Jurkat, Clone E6-1 (cell line): ENCODE measurements around the gene FGD2. TPM values are rescaled to one million over a fixed set of nuclear protein-coding genes. Genes with fewer than 3 reads are reported as not detected.

Experiments used
- DNase-seq: peaks from one replicate; pipeline ENCODE4 v3.0.0-alpha.2; 2011; ENCODE audit warnings: low read depth, low spot score
- H3K4me3 ChIP-seq: 2 replicates; pipeline ENCODE4 v1.5.1; 2011; ENCODE audit warnings: mild to moderate bottlenecking, low read length, control low read depth, moderate library complexity
- polyA plus RNA-seq: library from polyadenylated mRNA; unstranded; fragments of >200 nt; gene quantifications from one replicate; pipeline ENCODE4 v1.2.1, GENCODE V29; 2012; ENCODE audit warnings: missing spikeins; ENCODE audit not compliant: insufficient read length, insufficient read depth

The FGD2 gene, protein sequence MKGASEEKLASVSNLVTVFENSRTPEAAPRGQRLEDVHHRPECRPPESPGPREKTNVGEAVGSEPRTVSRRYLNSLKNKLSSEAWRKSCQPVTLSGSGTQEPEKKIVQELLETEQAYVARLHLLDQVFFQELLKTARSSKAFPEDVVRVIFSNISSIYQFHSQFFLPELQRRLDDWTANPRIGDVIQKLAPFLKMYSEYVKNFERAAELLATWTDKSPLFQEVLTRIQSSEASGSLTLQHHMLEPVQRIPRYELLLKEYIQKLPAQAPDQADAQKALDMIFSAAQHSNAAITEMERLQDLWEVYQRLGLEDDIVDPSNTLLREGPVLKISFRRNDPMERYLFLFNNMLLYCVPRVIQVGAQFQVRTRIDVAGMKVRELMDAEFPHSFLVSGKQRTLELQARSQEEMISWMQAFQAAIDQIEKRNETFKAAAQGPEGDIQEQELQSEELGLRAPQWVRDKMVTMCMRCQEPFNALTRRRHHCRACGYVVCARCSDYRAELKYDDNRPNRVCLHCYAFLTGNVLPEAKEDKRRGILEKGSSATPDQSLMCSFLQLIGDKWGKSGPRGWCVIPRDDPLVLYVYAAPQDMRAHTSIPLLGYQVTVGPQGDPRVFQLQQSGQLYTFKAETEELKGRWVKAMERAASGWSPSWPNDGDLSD
- polyA plus RNA-seq: not detected

DNA sequence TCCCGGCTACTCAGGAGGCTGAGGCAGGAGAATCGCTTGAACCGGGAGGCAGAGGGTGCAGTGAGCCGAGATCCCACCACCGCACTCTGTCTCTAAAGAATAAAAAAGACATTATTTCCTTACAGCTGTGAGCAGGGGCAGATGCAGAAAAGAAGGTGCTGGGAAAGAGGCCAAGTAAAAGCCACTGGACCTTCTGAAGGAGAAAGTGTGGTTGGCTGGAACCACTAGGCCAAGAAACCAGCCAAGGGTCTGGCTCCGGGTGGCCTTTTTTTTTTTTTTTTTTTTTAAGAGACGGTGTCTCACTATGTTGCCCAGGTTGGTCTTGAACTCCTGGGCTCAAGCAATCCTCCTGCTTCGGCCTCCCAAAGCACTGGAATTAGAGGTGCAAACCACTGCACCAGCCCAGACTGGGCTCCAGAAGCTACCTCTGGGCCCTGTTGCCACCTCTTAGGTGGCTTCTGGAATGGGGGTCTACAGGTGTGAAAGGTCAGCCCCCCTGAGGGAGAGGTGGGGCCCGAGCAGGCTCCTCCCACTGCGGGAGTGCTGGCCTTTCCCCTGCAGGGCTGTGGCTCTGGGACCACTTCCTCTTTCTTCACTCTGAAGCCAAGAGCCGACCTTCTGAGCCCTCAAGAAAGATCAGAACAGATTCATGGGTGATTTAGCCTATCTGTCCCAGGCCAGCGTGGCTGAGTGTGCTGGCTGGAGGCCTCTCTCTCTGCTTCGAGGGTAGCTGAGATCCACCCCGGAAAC is at the start of gene FGD2:
FGD2 (plus strand) TSS at position 595 of the 750 bp plus-strand sequence. CDS start 163 bp downstream, outside the sequence.
- no peak for DNase-seq

DNA sequence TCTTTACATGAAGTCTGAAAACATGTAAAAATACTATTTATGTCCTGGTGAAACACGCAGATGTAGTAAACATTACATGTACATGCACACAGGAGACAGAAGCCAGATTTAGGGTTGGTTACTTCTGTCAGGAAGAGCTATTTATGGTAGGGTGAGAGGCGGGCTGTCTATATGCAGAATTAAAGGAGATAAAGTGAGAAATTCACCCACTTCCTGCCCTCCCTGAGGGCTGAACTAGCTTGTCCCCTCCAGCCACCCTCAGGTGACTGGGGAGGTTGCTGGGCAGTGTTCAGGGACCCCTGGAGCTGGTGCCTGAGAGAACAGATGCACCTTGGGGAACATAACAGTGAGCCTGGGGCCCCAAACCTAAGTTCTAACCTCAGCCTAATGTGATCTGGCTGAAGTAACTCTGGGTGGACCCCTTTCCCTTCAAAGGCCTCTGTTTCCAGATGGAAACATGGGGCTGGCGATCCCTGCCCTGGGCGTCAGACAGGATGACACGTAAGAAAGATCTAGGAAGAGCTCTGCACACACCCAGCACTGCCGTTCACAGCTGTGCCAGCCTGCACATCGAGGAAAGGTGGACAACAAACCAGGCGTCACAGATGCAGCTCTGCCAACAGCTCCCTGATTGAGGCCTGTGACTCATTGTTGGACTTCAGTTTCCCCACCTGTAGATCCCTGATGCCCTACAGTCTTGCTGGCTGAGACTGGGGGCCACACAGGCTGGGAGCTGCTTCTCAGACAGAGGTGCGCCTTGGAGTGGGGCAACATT is 49.6 kb upstream of the FGD2 start:
- H3K4me3 ChIP-seq: peak overlapping the region; percentile 50
- peak; percentile 55 for DNase-seq

More for the DNA sequence above, at the start of gene FGD2:
- no peak within 1 kb of the TSS for H3K4me3 ChIP-seq

DNA sequence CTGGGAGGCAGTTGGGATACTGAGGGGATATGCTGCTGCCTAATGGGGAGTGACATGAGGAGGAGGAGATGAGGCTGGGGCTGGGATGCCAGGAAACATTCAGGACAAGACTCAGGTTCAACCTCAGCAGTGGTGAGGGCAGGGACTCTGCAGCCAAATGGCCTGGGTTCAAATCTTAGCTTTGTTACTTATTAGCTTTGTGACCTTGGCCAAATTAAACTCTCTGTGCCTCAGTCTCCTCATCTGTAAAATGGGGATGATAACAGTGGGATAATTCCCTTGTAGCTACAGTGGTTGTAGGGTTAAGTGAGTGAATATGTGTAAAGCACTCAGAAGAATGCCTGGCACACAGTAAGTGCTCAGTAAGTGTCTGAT is 49.0 kb upstream of the FGD2 start:
- no peak for DNase-seq
- peak overlapping the region; percentile 50 for H3K4me3 ChIP-seq

DNA sequence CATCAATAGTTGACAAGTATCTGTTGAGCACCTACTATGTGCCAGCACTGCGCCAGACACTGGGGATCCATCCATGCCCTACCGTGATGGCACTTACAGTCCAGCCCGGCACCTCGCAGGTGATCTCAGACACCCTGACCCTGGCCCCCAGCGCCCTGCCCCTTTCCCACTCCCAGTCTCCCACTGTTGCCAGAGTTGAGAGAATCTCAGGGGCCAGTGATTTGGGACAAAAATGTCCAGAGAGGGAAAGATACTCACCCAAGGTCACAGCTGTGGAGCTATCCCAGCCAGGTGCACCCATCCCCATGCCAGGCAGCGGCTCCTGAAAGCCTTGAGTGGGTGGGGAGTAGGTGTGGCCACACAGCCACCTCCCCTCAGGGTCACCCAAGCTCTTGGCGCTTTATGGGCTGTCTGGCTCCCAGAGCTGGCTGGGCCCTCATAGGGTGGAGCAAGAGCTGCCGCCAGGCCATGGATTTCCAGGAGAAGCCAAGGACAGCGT is 47.6 kb upstream of the FGD2 start:
- no peak overlapping the region for H3K4me3 ChIP-seq
- no peak for DNase-seq

DNA sequence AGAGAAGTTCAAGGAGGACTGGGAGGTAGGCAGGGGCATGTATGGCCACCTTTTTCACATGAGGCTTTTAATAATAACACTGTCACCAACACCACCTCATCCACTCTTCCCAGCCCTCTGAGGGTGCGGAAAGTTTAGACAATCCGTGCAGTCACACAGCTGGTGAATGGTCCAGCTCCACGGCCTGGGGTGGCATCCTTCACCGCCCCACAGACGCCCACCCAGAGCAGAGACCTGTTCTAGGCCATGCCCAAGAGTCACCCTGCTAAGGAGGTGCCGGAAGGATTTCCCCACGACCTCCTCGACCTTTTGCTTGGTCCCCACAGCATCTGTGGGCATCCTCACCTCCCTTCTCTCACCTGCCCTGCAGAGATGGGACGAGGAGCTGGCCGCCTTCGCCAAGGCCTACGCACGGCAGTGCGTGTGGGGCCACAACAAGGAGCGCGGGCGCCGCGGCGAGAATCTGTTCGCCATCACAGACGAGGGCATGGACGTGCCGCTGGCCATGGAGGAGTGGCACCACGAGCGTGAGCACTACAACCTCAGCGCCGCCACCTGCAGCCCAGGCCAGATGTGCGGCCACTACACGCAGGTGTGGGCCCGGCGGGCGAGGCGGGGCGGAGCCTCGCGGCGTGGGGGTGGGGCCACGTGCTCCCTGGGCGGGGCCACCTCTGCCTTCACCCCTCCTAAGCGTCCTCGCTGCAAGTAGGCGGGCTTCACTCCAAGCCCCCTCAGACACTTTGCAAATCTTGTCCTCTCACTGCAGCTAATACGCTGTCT is 46.5 kb upstream of the FGD2 start:
- H3K4me3 ChIP-seq: no peak overlapping the region
- DNase-seq: no peak

DNA sequence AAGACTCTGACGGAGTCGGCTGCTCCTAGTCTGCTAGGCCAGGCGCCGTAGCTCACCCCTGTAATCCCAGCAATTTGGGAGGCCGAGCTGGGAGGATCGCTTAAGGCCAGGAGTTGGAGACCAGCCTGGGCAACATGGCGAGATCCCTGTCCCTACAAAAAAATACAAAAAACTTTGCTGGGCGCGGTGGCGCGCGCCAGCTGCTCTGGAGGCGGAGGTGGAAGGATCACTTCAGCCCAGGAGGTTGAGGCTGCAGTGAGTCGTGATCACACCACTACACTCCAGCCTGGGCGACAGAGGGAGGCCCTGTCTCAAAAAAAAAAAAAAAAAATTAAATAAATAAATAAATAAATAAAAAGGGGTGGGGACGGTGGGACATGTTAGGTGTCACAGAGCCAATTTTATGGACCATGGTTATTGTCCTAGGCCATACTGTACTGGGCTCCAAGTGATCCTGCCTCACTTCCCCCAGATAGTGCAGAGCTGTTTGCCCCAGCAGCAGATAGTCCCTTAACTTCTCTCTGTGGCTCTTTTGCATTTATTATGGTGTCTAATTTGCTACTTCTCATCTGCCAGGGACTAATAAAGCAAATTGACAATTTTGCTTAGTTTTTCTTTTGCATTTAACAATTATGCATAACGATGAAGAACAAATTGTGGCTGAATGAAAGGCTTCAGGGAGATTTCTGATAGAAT is 45.8 kb upstream of the FGD2 start:
- DNase-seq: no peak
- no peak overlapping the region for H3K4me3 ChIP-seq

DNA sequence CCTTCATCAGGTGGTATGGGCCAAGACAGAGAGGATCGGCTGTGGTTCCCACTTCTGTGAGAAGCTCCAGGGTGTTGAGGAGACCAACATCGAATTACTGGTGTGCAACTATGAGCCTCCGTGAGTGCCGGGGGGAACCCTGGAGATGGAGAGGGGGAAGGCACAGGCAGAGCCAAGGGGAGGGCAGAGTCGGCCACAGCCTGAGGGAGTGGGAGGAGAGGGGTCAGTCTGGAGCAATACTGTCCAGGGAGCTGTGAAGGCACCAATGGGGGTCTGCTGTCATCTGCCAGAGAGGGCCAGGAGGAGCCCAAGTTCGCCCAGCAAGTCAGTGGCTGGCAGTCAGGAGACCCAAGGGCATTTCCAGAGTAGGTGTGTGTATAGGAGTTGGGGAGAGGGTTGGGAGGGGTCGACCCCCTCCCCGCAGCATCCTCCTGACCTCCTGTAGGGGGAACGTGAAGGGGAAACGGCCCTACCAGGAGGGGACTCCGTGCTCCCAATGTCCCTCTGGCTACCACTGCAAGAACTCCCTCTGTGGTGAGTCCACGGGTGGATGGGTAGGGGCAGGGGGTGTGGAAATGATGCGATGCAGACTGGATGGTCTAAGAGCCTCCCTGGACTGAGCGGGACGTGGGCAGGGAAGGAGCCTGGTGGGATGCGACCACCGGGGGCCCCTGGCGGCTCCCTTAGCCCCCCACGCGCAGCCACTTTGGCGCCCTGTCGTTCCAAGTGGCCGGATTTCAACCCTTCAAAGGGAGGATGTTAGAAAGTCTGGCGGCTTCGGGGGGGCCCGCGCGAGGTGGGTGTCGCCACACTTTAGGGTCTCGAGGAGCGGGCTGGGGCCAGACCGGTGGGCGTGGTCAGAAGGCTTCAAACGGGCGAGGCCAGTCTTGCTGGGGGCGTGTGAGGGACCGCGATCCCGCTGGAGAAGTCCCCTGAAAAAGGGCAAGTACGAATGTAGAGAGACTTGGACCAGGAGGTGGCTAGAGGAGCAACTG is 43.7 kb upstream of the FGD2 start:
- no peak overlapping the region for H3K4me3 ChIP-seq
- no peak for DNase-seq

DNA sequence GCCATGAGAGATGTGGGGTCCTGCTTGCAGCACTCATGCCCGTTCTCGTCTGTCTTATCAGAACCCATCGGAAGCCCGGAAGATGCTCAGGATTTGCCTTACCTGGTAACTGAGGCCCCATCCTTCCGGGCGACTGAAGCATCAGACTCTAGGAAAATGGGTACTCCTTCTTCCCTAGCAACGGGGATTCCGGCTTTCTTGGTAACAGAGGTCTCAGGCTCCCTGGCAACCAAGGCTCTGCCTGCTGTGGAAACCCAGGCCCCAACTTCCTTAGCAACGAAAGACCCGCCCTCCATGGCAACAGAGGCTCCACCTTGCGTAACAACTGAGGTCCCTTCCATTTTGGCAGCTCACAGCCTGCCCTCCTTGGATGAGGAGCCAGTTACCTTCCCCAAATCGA is 42.6 kb upstream of the FGD2 start:
- DNase-seq: peak; percentile 86
- peak overlapping the region; percentile 45 for H3K4me3 ChIP-seq

DNA sequence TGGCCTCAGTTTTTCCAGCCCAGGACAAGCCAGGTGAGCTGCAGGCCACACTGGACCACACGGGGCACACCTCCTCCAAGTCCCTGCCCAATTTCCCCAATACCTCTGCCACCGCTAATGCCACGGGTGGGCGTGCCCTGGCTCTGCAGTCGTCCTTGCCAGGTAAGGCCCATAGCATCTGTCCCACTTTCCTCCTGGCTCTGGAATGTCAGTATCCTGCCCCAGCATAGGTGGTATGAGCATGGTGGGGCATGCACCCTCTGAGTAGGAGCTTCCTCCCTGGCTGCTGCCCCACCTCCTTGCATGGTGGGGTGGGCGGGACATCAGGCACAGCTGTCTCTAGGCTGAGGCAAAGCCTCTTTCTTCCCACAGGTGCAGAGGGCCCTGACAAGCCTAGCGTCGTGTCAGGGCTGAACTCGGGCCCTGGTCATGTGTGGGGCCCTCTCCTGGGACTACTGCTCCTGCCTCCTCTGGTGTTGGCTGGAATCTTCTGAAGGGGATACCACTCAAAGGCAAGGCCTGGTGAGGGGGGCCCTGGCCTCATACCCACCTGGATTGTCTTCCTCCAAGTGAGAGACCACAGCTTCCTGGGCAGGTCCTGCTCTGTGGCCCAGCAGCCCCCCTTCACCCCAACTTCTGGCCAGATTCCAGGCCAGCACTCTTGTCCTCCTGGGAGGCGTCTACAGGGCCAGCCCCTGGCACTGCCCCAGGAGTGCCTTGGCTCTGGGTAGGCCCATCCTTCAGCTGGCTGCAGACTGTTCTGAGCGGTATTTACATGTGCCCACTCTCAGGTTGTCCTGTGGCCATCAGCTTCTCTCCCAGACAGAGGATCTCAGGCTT is 41.8 kb upstream of the FGD2 start:
- peak overlapping the region; percentile 45 for H3K4me3 ChIP-seq
- DNase-seq: peak; percentile 82

DNA sequence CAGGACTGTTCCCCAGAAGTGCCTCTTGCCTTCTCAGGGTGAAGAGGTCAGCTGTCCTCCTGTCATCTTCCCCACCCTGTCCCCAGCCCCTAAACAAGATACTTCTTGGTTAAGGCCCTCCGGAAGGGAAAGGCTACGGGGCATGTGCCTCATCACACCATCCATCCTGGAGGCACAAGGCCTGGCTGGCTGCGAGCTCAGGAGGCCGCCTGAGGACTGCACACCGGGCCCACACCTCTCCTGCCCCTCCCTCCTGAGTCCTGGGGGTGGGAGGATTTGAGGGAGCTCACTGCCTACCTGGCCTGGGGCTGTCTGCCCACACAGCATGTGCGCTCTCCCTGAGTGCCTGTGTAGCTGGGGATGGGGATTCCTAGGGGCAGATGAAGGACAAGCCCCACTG is 41.1 kb upstream of the FGD2 start:
- no peak for DNase-seq
- H3K4me3 ChIP-seq: no peak overlapping the region

DNA sequence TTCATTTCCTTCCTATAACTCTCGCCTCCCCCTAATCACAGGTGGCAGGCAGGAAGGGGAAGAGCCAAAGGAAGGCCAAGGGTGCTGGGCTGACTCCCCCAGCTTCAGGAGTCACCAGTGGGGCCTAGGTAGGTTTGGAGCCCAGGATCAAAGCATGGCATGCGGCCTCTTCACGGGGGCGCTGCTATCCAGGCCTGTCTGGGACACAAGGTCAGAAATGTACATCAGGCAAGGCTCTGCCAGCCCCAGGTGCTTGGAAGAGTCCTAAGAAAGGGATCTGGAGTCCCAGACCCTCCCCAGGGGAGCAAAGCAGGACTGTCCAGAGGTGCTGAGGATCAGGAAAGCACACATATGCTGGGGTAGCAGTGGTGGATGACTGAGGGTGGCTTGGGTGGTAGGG is 40.5 kb upstream of the FGD2 start:
- no peak overlapping the region for H3K4me3 ChIP-seq
- DNase-seq: no peak

DNA sequence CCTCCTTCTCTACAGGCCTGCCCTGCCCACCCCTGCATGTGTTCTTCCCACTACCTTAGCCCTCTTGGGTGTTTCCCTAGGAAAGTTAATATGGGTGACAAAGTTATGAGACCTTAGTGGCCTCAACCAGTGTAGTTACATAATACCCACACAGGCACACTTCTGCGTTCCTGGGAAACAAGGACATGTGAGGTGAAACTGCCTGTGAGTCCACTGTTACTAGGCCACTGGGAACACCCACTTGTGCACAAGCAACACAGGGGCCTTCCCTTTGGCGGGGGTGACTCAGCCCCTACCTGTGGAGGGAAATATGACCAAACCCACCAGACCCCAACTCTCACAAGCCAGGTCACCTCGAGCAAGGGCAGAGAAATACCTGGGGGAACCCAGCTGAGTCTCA is 38.2 kb upstream of the FGD2 start:
- no peak for DNase-seq

DNA sequence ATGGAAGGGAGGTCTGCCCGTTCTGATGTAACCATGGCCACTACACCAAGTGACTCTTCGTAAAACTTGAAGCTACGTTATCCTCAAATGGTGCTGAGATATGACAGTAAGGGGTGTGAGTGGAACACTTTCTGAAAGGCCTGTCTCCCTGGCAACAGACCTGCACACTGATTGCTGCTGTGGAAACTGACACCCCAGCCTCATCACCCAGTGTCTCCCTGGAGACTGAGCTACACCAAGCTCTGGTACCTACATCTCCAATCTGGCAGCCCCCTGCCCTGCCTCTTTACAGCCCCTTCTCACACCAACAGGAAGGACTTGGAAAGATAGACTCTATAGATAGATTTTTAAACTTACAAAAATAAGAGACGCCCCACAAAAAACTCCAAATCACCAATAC is 37.7 kb upstream of the FGD2 start:
- H3K4me3 ChIP-seq: no peak overlapping the region
- no peak for DNase-seq

More for the DNA sequence above, 38.2 kb upstream of the FGD2 start:
- no peak overlapping the region for H3K4me3 ChIP-seq

DNA sequence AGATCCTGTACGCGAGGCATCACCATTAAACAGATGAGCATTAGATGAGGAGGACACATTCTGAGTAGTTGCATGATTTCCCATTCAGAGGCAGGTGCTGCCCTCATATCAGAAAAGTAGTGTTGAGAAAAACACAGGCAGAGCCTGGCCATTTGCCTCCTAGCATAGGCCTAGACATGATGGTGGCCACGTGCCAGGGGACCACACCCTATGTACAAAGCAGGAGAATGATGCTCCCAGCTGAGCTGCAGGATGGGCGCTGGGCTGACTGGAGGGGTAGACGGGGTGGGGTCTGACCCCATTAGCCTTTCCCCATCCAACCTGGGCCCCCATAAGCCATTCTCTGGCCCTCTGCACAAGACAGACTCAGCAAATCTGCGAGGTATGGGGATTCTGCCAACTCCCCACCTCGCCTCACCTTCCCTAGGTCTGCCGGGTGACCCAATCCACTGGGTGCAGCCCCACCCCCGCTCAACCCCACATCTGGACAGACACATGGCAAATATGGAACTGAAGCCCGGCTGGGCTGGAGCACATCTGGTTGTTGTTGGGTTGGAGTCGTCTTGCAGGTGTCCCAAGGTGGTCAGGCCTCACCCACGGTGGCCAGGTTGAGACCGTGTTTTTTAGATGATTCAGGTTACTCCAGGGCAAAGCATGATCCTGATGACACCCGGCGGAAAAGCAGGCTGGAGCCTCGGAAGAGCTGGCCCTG is 37.0 kb upstream of the FGD2 start:
- H3K4me3 ChIP-seq: no peak overlapping the region
- no peak for DNase-seq

DNA sequence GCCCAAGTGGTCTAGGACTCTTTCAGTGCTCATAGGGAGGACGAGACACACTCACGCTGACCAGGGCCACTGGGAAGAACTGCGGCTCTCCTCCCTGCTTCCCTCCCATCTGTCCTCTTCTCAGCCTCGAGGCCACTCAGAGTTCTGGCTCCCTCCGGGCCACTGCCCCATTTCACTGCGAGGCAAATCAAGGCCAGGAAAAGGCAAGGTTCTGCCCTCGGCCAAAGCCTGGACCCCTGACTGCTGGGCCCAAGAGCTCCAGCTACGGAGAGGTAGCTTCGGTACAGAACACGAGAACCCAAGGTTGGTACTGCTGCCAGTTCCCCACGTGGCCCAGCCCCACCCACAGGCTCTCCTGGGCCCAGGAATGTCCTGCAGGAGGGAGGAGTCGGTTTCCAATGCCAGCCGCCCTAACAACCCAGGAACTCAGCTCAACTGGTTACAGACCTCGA is 36.2 kb upstream of the FGD2 start:
- H3K4me3 ChIP-seq: no peak overlapping the region
- no peak for DNase-seq
